ENCODE data around the gene DIS3L2.
"Not testable (repeated sequence)": the region's sequence is repeated elsewhere in the genome, so short reads cannot be mapped to it uniquely, and the experiment has no call there.

Gene DIS3L2

GRCh38 chr2:231940795-231941194 lies 20.7 kb upstream of the DIS3L2 start:
- TF ChIP-seq CTCF (IDR thresholded peaks at IDR 0.05; ENCODE audit: low read depth, low read length): no peak
- in situ Hi-C loops (cut with HindIII; ENCODE audit: low sequenced_read_pairs): no loop called here
- no peak for DNase-seq (ENCODE audit: low read depth, low spot score)
- H3K4me3 ChIP-seq (ENCODE audit: low read depth, low read length): no peak overlapping the region

GRCh38 chr2:231941673-231942072 lies 19.8 kb upstream of the DIS3L2 start:
- no peak for DNase-seq (ENCODE audit: low read depth, low spot score)
- no peak overlapping the region for H3K4me3 ChIP-seq (ENCODE audit: low read depth, low read length)
- TF ChIP-seq CTCF (IDR thresholded peaks at IDR 0.05; ENCODE audit: low read depth, low read length): no peak
- in situ Hi-C loops (cut with HindIII; ENCODE audit: low sequenced_read_pairs): no loop called here

- TF ChIP-seq CTCF (IDR thresholded peaks at IDR 0.05; ENCODE audit: low read depth, low read length): no peak
- in situ Hi-C loops (cut with HindIII; ENCODE audit: low sequenced_read_pairs): no loop called here
- DNase-seq (ENCODE audit: low read depth, low spot score): no peak
Observed at GRCh38 chr2:231942180-231942579, 19.3 kb upstream of the DIS3L2 start.

DNA sequence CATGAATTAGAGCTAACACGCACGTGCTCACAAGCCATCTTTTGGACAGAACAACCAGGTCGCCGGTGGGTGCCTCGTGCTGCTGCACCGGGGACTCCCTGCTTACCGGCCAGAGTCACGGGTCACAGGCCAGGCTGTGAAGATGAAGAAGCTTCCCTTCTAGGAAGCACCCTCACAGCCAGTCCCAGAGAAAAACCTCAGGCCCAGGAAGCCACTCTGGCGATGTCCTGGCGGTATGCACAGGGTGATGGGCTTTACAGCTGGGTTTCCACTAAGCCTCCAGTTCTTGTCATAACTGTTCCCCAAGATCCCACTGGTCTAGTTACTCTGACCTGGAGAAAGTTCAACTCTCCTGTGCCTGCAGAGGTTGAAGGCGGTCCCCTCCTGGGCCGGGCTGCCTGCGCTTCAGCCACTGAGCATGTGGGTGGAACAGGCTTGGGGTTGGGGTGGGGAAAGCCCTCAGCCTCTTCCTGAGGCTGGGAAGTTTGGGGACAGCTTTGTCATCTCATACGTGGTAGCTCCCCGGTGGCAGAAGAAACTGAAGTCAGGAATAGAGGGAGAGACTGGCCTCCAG lies 15.2 kb upstream of the DIS3L2 start:
- H3K4me3 ChIP-seq (ENCODE audit: low read depth, low read length): no peak overlapping the region
- no peak for TF ChIP-seq CTCF (IDR thresholded peaks at IDR 0.05; ENCODE audit: low read depth, low read length)
- in situ Hi-C loops (cut with HindIII; ENCODE audit: low sequenced_read_pairs): no loop called here
- DNase-seq (ENCODE audit: low read depth, low spot score): no peak

More at GRCh38 chr2:231942180-231942579, 19.3 kb upstream of the DIS3L2 start:
- no peak overlapping the region for H3K4me3 ChIP-seq (ENCODE audit: low read depth, low read length)

DNA sequence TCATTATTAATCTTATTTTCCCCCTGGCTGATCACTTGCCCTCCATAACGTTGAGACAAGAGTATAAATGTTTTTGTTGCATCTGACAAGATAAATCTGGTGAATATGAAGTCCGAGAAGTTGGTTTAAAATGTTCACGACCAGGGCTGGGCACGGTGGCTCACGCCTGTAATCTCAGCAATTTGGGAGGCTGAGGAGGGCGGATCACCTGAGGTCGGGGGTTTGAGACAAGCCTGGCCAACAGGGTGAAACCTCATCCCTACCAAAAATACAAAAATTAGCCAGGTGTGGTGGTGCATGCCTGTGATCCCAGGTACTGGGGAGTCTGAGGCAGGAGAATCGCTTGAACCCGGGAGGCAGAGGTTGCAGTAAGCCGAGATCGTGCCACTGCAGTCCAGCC lies 14.4 kb upstream of the DIS3L2 start:
- in situ Hi-C loops (cut with HindIII; ENCODE audit: low sequenced_read_pairs); DNase-seq (ENCODE audit: low read depth, low spot score); H3K4me3 ChIP-seq (ENCODE audit: low read depth, low read length): not testable (repeated sequence)

DNA sequence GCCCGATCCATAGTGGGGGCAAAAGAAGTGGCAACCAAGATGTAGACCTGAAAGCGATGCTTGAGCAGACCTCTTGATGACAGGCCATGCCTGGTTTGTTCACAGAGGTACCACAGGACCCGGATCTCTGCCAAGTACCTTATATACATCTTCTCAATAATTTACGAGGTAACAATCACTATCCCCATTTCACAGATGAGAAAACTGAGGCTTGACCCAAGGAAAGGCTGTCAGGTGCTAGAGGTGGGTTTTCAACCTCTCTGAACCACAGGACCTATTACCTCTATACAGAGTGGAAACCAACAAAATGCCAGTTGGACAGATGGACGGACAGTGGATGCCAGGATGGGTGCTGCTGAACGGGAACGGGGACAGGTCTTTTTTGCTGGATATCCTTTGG lies 13.8 kb upstream of the DIS3L2 start:
- in situ Hi-C loops (cut with HindIII; ENCODE audit: low sequenced_read_pairs): no loop called here
- no peak for DNase-seq (ENCODE audit: low read depth, low spot score)
- H3K4me3 ChIP-seq (ENCODE audit: low read depth, low read length): no peak overlapping the region
- no peak for TF ChIP-seq CTCF (IDR thresholded peaks at IDR 0.05; ENCODE audit: low read depth, low read length)

DNA sequence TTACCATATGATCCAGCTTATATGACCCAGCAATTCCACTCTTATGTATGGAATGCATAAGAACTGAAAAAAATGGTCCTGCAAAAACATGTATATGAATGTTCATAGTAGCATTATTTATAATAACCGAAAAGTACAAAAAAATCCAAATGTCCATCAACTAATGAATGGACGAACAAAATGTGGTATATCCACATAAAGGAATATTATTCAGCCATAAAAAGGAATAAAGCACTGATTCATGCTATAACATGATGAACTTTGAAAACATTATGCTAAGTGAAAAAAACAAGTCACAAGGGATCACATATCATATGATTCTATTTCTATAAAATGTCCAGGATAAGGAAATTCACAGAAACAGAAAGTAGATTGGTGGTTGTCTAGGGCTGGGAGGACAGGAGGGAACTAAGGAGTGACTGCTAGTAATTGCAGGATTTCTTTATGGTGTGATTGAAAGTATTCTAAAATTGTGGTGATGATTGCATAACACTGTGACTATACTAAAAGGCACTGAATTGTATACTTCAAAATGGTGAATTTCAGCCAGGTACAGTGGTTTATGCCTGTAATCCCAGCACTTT lies 10.0 kb upstream of the DIS3L2 start:
- no peak overlapping the region for H3K4me3 ChIP-seq (ENCODE audit: low read depth, low read length)
- no peak for TF ChIP-seq CTCF (IDR thresholded peaks at IDR 0.05; ENCODE audit: low read depth, low read length)
- in situ Hi-C loops (cut with HindIII; ENCODE audit: low sequenced_read_pairs): no loop called here
- DNase-seq (ENCODE audit: low read depth, low spot score): no peak
